Mucosa of gallbladder (tissue), 1 donor: Measurements from ENCODE around the gene SOSTDC1. TPM values are rescaled to one million over a fixed set of nuclear protein-coding genes. Genes with fewer than 3 reads are reported as not detected.

Source experiments
- DNase-seq: peaks from one replicate; pipeline ENCODE4 v3.0.0-alpha.2; 2020; ENCODE audit warnings: low spot score
- total RNA-seq: library from RNA; stranded (reverse); gene quantifications from one replicate; pipeline ENCODE4 v1.2.1, GENCODE V29; 2021
- donor health status: DM: no; HTN: no; CAD: no.

The SOSTDC1 gene
- total RNA-seq, 1 donor from 2014 or later = 0.12 TPM

GRCh38 chr7:16419859-16420258, 45.7 kb downstream of the SOSTDC1 start:
- DNase-seq = no peak

- no peak for DNase-seq
Measured at GRCh38 chr7:16419126-16419525, 46.4 kb downstream of the SOSTDC1 start.

- no peak for DNase-seq
Measured at GRCh38 chr7:16417906-16418305, 47.6 kb downstream of the SOSTDC1 start.

GRCh38 chr7:16416289-16417282, 49.0 kb downstream of the SOSTDC1 start:
- DNase-seq = no peak

- DNase-seq = no peak
Measured at GRCh38 chr7:16412274-16413254, 53.0 kb downstream of the SOSTDC1 start.

Other genes with a start within 250 kb of the SOSTDC1 start
- 3.3 TPM for gene CRPPA, start 44.2 kb downstream of the SOSTDC1 start, total RNA-seq
- gene LRRC72, start 61.1 kb upstream of the SOSTDC1 start, total RNA-seq = not detected
- 28.0 TPM for gene ANKMY2, start 180.0 kb upstream of the SOSTDC1 start, total RNA-seq
- gene BZW2, start 180.4 kb upstream of the SOSTDC1 start, total RNA-seq = 24.2 TPM